Endothelial cell of umbilical vein (primary cell): ENCODE measurements around the gene AIF1. TPM values are rescaled to one million over a fixed set of nuclear protein-coding genes. Genes with fewer than 3 reads are reported as not detected.

Experiments used
- BruUV-seq: library from RNA; stranded (reverse); fragments of 400-500 nt; replicated peaks from 2 replicates; lab custom pipeline; 2021; lab: Mats Ljungman, UMichigan
- CTCF ChIA-PET: fragments of 300-600, 350-600 bp; sonication (Branson Sonifier 250); formaldehyde crosslinking; loops from one replicate; lab custom pipeline; 2021; ENCODE audit warnings: antibody characterized with exemption, inconsistent platforms; lab: Charles Lee
- POLR2A ChIA-PET: fragments of 300-600, 350-600 bp; sonication (Branson Sonifier 250); formaldehyde crosslinking; loops from one replicate; lab custom pipeline; 2021; ENCODE audit warnings: antibody characterized with exemption, inconsistent platforms; lab: Charles Lee
- DNase-seq: peaks from one replicate; pipeline ENCODE4 v3.0.0-alpha.2; 2011; ENCODE audit warnings: low read depth, low spot score
- FAIRE-seq: peaks from 2 replicates; lab custom pipeline; 2011; peaks lifted over from hg19 to GRCh38; lab: Jason Lieb, UNC
- H2AFZ ChIP-seq: 2 replicates; pipeline ENCODE4 v1.6.0; 2012; ENCODE audit warnings: low read depth, low read length, control low read depth, inconsistent platforms
- H3K27ac ChIP-seq: 2 replicates; pipeline ENCODE4 v1.5.1; 2011; ENCODE audit warnings: low read depth, mild to moderate bottlenecking, control low read depth, low read length, moderate library complexity; ENCODE audit not compliant: insufficient read depth
- H3K27me3 ChIP-seq, 2 experiments: 2 replicates each; pipeline versions ENCODE4 v1.6.0 to v1.6.1; 2011; ENCODE audit warnings: low read length in 2 of 2, mixed read lengths in 1 of 2; ENCODE audit not compliant: control insufficient read depth in 2 of 2, insufficient read depth in 2 of 2
- H3K36me3 ChIP-seq, 2 experiments: 2 replicates in 1 of 2; 3 replicates in 1 of 2; pipeline ENCODE4 v1.5.1; 2011; ENCODE audit warnings: low read length in 2 of 2, mild to moderate bottlenecking in 1 of 2, moderate library complexity in 1 of 2; ENCODE audit not compliant: control insufficient read depth in 2 of 2, insufficient read depth in 2 of 2; ENCODE audit errors: extremely low read depth in 1 of 2
- H3K4me1 ChIP-seq: 3 replicates; pipeline ENCODE4 v1.5.1; 2011; ENCODE audit warnings: mild to moderate bottlenecking, low read length; ENCODE audit not compliant: control insufficient read depth, insufficient read depth; ENCODE audit errors: extremely low read depth
- H3K4me2 ChIP-seq: 2 replicates; pipeline ENCODE4 v1.6.1; 2011; ENCODE audit warnings: low read length, control low read depth, mixed read lengths; ENCODE audit not compliant: insufficient read depth
- H3K4me3 ChIP-seq, 3 experiments: fragments of 200-600 bp in 1 of 3; sonication (generic), shearing (Covaris generic) in 1 of 3; replicated peaks in 1 of 3; 2 replicates each; pipeline ENCODE4 v1.5.1; 2011 to 2016; ENCODE audit warnings: control low read depth in 3 of 3, low read length in 3 of 3, mild to moderate bottlenecking in 2 of 3, inconsistent platforms in 1 of 3, low read depth in 1 of 3, moderate library complexity in 1 of 3; ENCODE audit not compliant: insufficient read depth in 1 of 3
- H3K79me2 ChIP-seq: 2 replicates; pipeline ENCODE4 v1.6.0; 2012; ENCODE audit warnings: low read length, inconsistent platforms; ENCODE audit not compliant: control insufficient read depth, insufficient read depth
- H3K9ac ChIP-seq: replicated peaks from 2 replicates; pipeline ENCODE3; 2011; ENCODE audit warnings: low read length, control low read depth; ENCODE audit not compliant: insufficient read depth; ENCODE audit errors: extremely low read depth
- H3K9me1 ChIP-seq: replicated peaks from 3 replicates; pipeline ENCODE4 v1.6.0; 2011; ENCODE audit warnings: mild to moderate bottlenecking, low read length; ENCODE audit not compliant: control insufficient read depth, insufficient read depth; ENCODE audit errors: extremely low read depth
- H3K9me3 ChIP-seq: replicated peaks from 2 replicates; pipeline ENCODE4 v1.5.1; 2012; ENCODE audit warnings: low read length, inconsistent platforms; ENCODE audit not compliant: control insufficient read depth, insufficient read depth
- H4K20me1 ChIP-seq: replicated peaks from 2 replicates; pipeline ENCODE3; 2011; ENCODE audit warnings: mild to moderate bottlenecking, low read length; ENCODE audit not compliant: control insufficient read depth, insufficient read depth; ENCODE audit errors: extremely low read depth
- EZH2 ChIP-seq: IDR thresholded peaks from 2 replicates; pipeline ENCODE4 v1.6.1; 2012; ENCODE audit warnings: borderline replicate concordance, low read depth, mild to moderate bottlenecking, moderate library complexity, low read length, inconsistent platforms; ENCODE audit not compliant: severe bottlenecking
- FOS ChIP-seq: IDR thresholded peaks from 2 replicates; pipeline ENCODE4 v1.6.1; 2011; ENCODE audit warnings: mild to moderate bottlenecking, low read length, moderate library complexity, borderline replicate concordance; ENCODE audit not compliant: insufficient read depth
- GATA2 ChIP-seq: IDR thresholded peaks from 2 replicates; pipeline ENCODE4 v1.7.0; 2011; ENCODE audit warnings: low read depth, mild to moderate bottlenecking, moderate library complexity, mixed read lengths, low read length; ENCODE audit not compliant: insufficient read length, insufficient read depth
- JUN ChIP-seq: IDR thresholded peaks from 2 replicates; pipeline ENCODE4 v1.6.1; 2011; ENCODE audit warnings: borderline replicate concordance, low read depth; ENCODE audit not compliant: insufficient read length, insufficient read depth
- MYC ChIP-seq: IDR thresholded peaks from one replicate; pipeline ENCODE4 v1.6.1; 2011; ENCODE audit warnings: mild to moderate bottlenecking, low read depth, low read length
- POLR2A ChIP-seq: IDR thresholded peaks from 2 replicates; pipeline ENCODE4 v1.6.1; 2012; ENCODE audit warnings: low read depth, mild to moderate bottlenecking, control low read depth, low read length
- POLR2AphosphoS5 ChIP-seq: IDR thresholded peaks from 2 replicates; pipeline ENCODE4 v1.6.1; 2012; ENCODE audit warnings: low read depth, mild to moderate bottlenecking, control low read depth, low read length, moderate library complexity; ENCODE audit not compliant: insufficient read depth
- dilution Hi-C: fragments of 300-500 bp; cut with MboI; formaldehyde crosslinking; loops from one replicate; pipeline ENCODE4 v1.15.0; 2019; ENCODE audit warnings: low sequenced_read_pairs; ENCODE audit not compliant: extremely low pct_ligation_motif_present
- intact Hi-C: fragments of 100-400 bp; cut with micrococcal nuclease; formaldehyde crosslinking; loops from one replicate; pipeline ENCODE4 v1.10.0; 2022
- polyA plus RNA-seq, 4 experiments: library from polyadenylated mRNA; depleted of rRNA in 3 of 4; stranded (reverse) in 3 of 4; unstranded in 1 of 4; fragments of >200 nt; gene quantifications; 2 replicates each; pipeline versions ENCODE4 v1.2.1 to v1.2.3, GENCODE V29; 2011 to 2012; ENCODE audit warnings: missing spikeins in 1 of 4
- total RNA-seq: library from RNA; stranded (reverse); gene quantifications from 2 replicates; pipeline ENCODE4 v1.2.3, GENCODE V29; 2021
- TF ChIP-seq, protein P1 (sequence below): IDR thresholded peaks from 2 replicates; pipeline ENCODE4 v1.6.1; 2011; ENCODE audit not compliant: insufficient read depth, insufficient read length
- TF ChIP-seq, protein P2 (sequence below), 2 donors: IDR thresholded peaks; 1 replicate in 1 of 2; 2 replicates in 1 of 2; pipeline ENCODE4 v1.5.1; 2011; ENCODE audit warnings: low read length in 2 of 2, mild to moderate bottlenecking in 2 of 2, moderate library complexity in 2 of 2, control low read depth in 1 of 2, inconsistent platforms in 1 of 2, low read depth in 1 of 2; ENCODE audit not compliant: insufficient read depth in 1 of 2; ENCODE audit errors: extremely low read depth in 1 of 2

AIF1 gene
- total and polyA plus RNA-seq, 2 donors (not counting 3 experiments of a cell fraction or from before 2014, with no cell fraction given), result not detected

DNA sequence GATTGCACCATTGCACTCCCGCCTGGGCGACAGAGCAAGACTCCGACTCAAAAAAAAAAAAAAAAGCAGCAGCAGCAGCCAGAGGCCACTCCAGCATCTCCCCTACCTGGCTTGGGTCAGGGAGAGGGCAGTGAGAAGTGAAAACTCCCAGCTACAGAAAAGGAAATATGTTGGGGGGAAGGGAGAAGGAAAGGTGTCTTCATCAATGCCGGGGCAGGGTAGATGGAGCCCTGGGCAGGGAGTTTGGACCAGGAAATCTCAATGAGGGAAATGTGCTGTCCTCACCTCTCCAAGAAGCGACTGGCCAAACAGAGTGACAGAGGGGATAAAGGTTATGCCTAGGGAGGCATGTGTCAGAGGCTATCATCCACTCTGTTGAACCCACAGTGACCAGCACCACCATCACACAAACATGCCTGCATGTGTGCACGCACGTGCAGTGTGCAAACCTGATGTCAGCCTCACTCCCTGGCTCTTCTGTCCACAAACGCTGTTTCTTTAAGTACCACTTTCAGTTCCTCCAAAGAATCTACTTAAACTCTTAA, 887 bp upstream of the AIF1 start:
- ChIA-PET POLR2A (no interaction called here), CTCF (no interaction called here)
- no peak overlapping the region for H2AFZ ChIP-seq
- FAIRE-seq, result no peak
- no peak overlapping the region for H3K4me3 ChIP-seq
- no peaks in the 10 kb centered on the region for H3K9me1 ChIP-seq
- no peaks in the 10 kb centered on the region for H3K36me3 ChIP-seq
- H3K27ac ChIP-seq, result no peak overlapping the region
- no peaks in the 10 kb centered on the region for H4K20me1 ChIP-seq
- intact Hi-C loops (no loop called here), dilution Hi-C loops (no loop called here)
- no TSS peak for BruUV-seq
- no peaks in the 10 kb centered on the region for H3K4me1 ChIP-seq
- H3K4me2 ChIP-seq, result no peak overlapping the region
- H3K27me3 ChIP-seq, result peaks cover 0 to 3% of the 10 kb centered on the region in 2 experiments
- no peaks in the 10 kb centered on the region for H3K79me2 ChIP-seq
- no peak for DNase-seq
- no peak for TF ChIP-seq MYC
- no peak for TF ChIP-seq FOS
- TF ChIP-seq POLR2A, result no peak
- no peaks in the 10 kb centered on the region for H3K9me3 ChIP-seq
- no peak overlapping the region for H3K9ac ChIP-seq

DNA sequence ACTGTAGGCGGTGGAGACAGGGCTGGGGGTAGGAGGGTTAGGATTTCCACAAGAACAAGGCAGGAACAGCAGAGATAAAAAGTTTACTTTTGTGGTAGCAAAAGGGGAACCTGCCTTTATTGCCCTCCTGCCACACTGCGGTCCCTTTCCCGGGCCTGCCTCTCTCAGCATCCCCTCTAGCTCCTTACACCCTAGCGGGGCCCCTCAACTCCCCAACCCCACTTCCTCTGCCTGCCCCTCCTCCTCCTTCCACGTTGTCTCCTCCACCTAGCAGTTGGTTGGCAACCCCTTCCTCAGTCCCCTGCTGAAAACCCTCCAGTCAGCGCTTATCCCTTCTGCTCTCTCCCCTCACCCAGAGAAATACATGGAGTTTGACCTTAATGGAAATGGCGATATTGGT, 714 bp downstream of the AIF1 start:
- DNase-seq (no peak), FAIRE-seq (no peak)
- Histone ChIP-seq H3K4me2 (no peak overlapping the region), H3K36me3 (no peaks in the 10 kb centered on the region), H3K79me2 (peaks cover 2% of the 10 kb centered on the region), H3K9me3 (no peaks in the 10 kb centered on the region), H3K9ac (no peak overlapping the region), H3K4me1 (no peaks in the 10 kb centered on the region), H3K4me3 (no peak overlapping the region), H3K9me1 (no peaks in the 10 kb centered on the region), H2AFZ (no peak overlapping the region), H4K20me1 (no peaks in the 10 kb centered on the region), H3K27ac (no peak overlapping the region), H3K27me3 (peaks cover 0 to 3% of the 10 kb centered on the region in 2 experiments)
- TF ChIP-seq POLR2A (no peak), POLR2AphosphoS5 (no peak), FOS (no peak), JUN (no peak), MYC (no peak), GATA2 (no peak), EZH2 (no peak)
- TF ChIP-seq, protein P1, sequence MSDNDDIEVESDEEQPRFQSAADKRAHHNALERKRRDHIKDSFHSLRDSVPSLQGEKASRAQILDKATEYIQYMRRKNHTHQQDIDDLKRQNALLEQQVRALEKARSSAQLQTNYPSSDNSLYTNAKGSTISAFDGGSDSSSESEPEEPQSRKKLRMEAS, result no peak
- TF ChIP-seq, protein P2, sequence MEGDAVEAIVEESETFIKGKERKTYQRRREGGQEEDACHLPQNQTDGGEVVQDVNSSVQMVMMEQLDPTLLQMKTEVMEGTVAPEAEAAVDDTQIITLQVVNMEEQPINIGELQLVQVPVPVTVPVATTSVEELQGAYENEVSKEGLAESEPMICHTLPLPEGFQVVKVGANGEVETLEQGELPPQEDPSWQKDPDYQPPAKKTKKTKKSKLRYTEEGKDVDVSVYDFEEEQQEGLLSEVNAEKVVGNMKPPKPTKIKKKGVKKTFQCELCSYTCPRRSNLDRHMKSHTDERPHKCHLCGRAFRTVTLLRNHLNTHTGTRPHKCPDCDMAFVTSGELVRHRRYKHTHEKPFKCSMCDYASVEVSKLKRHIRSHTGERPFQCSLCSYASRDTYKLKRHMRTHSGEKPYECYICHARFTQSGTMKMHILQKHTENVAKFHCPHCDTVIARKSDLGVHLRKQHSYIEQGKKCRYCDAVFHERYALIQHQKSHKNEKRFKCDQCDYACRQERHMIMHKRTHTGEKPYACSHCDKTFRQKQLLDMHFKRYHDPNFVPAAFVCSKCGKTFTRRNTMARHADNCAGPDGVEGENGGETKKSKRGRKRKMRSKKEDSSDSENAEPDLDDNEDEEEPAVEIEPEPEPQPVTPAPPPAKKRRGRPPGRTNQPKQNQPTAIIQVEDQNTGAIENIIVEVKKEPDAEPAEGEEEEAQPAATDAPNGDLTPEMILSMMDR (IDR thresholded peaks at IDR 0.05; ENCODE audit: extremely low read depth in 1 of 2, insufficient read depth in 1 of 2, low read depth in 1 of 2, low read length in 2 of 2), result no peak
- no TSS peak for BruUV-seq
- ChIA-PET POLR2A (no interaction called here), CTCF (interaction anchor here (2.5 kb wide), 1 partner anchor 17 kb away, joined by 8 read pairs; no protein-coding TSS in a partner anchor)
- intact Hi-C loops, result no loop called here
- dilution Hi-C loops, result no loop called here
